ENCODE results near the gene ANKRD13D.

DNA sequence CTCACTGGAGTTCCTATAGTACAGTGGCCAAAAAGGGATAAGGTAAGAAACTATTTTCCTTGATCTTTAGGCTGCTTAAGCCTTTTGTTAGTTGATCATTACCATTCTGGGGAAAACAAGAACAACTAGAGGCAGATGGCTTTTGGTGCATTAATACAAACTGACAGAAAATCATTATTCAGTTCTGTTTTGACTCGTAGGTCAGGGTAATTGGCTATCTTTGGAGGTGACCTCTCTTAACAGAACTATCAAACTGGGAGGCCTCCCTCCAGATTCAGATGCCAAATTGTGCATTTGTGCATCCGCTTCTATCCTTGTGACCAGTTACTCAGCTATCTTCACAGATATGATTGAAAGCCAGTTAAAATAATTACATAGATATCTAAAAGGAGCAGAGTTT, 46.1 kb upstream of the ANKRD13D start:
- TF ChIP-seq, protein P1, sequence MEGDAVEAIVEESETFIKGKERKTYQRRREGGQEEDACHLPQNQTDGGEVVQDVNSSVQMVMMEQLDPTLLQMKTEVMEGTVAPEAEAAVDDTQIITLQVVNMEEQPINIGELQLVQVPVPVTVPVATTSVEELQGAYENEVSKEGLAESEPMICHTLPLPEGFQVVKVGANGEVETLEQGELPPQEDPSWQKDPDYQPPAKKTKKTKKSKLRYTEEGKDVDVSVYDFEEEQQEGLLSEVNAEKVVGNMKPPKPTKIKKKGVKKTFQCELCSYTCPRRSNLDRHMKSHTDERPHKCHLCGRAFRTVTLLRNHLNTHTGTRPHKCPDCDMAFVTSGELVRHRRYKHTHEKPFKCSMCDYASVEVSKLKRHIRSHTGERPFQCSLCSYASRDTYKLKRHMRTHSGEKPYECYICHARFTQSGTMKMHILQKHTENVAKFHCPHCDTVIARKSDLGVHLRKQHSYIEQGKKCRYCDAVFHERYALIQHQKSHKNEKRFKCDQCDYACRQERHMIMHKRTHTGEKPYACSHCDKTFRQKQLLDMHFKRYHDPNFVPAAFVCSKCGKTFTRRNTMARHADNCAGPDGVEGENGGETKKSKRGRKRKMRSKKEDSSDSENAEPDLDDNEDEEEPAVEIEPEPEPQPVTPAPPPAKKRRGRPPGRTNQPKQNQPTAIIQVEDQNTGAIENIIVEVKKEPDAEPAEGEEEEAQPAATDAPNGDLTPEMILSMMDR (conservative IDR thresholded peaks at IDR 0.05), result no peak
- no peak for TF ChIP-seq ZFX (IDR thresholded peaks at IDR 0.05)

All from C4-2B (cell line).